CD4-positive, CD25-positive, alpha-beta regulatory T cell (primary cell): ENCODE results near the gene ZNF771. TPM values are rescaled to one million over a fixed set of nuclear protein-coding genes. Genes with fewer than 3 reads are reported as not detected.

Source experiments
- ATAC-seq, 2 donors: fragments of 150-1000 bp; cut with Tn5 transposase; one replicate each; pipeline ENCODE4 v1.10.0; 2021; ENCODE audit warnings: low read depth in 2 of 2, moderate number of reproducible peaks in 2 of 2, moderate library complexity in 1 of 2
- DNase-seq, 3 donors: peaks; one replicate each; pipeline versions ENCODE4 v3.0.0 to v3.0.0-alpha.2; 2012 to 2022; ENCODE audit warnings: mixed read lengths in 1 of 3
- H3K27ac ChIP-seq: one replicate; pipeline ENCODE4 v1.7.0; 2013; ENCODE audit warnings: mild to moderate bottlenecking, low read length; ENCODE audit not compliant: insufficient read depth, poor library complexity, severe bottlenecking
- H3K27me3 ChIP-seq: one replicate; pipeline ENCODE4 v1.7.0; 2013; ENCODE audit warnings: low read length; ENCODE audit not compliant: control insufficient read depth, insufficient read depth
- H3K36me3 ChIP-seq: one replicate; pipeline ENCODE4 v1.7.0; 2013; ENCODE audit warnings: mild to moderate bottlenecking, low read length, moderate library complexity; ENCODE audit not compliant: control insufficient read depth, insufficient read depth
- H3K4me1 ChIP-seq: 2 replicates; pipeline ENCODE4 v1.7.0; 2013; ENCODE audit warnings: mild to moderate bottlenecking, low read length; ENCODE audit not compliant: insufficient read depth, control insufficient read depth, poor library complexity, severe bottlenecking
- H3K4me3 ChIP-seq: one replicate; pipeline ENCODE4 v1.7.0; 2013; ENCODE audit warnings: low read depth, mild to moderate bottlenecking, low read length, moderate library complexity
- H3K9me3 ChIP-seq, 2 experiments: 1 replicate in 1 of 2; 2 replicates in 1 of 2; pipeline ENCODE4 v1.7.0; 2013; ENCODE audit warnings: low read length in 2 of 2, mild to moderate bottlenecking in 1 of 2, moderate library complexity in 1 of 2; ENCODE audit not compliant: control insufficient read depth in 2 of 2
- H3K27ac Mint-ChIP-seq, 3 donors: one replicate each; pipeline ENCODE4 v1.8.0; 2020 to 2022; ENCODE audit warnings: mild to moderate bottlenecking in 3 of 3, mixed read lengths in 3 of 3, moderate library complexity in 2 of 3
- H3K27me3 Mint-ChIP-seq: one replicate; pipeline ENCODE4 v1.8.0; 2022; ENCODE audit warnings: mild to moderate bottlenecking, mixed read lengths
- H3K36me3 Mint-ChIP-seq: one replicate; pipeline ENCODE4 v1.8.0; 2020; ENCODE audit warnings: mixed read lengths
- H3K4me1 Mint-ChIP-seq, 4 donors: one replicate each; pipeline ENCODE4 v1.8.0; 2020 to 2022; ENCODE audit warnings: mixed read lengths in 4 of 4, mild to moderate bottlenecking in 1 of 4
- H3K4me3 Mint-ChIP-seq, 4 donors: one replicate each; pipeline ENCODE4 v1.8.0; 2020 to 2022; ENCODE audit warnings: mild to moderate bottlenecking in 4 of 4, mixed read lengths in 4 of 4, moderate library complexity in 3 of 4
- H3K9me3 Mint-ChIP-seq, 7 donors: one replicate each; pipeline ENCODE4 v1.8.0; 2020 to 2022; ENCODE audit warnings: mixed read lengths in 7 of 7, mild to moderate bottlenecking in 3 of 7, moderate library complexity in 2 of 7
- polyA plus RNA-seq, 4 donors: library from polyadenylated mRNA; unstranded; fragments of 300-500 nt; fragmentation: Illumina TruSeq; gene quantifications; one replicate each; pipeline ENCODE4 v1.2.3, GENCODE V29; 2021
- total RNA-seq: library from RNA; stranded (reverse); gene quantifications from one replicate; pipeline ENCODE4 v1.2.3, GENCODE V29; 2022

Gene ZNF771
- total and polyA plus RNA-seq, 5 donors from 2014 or later, result 1.7 to 3.8 (median 3.1) TPM

DNA sequence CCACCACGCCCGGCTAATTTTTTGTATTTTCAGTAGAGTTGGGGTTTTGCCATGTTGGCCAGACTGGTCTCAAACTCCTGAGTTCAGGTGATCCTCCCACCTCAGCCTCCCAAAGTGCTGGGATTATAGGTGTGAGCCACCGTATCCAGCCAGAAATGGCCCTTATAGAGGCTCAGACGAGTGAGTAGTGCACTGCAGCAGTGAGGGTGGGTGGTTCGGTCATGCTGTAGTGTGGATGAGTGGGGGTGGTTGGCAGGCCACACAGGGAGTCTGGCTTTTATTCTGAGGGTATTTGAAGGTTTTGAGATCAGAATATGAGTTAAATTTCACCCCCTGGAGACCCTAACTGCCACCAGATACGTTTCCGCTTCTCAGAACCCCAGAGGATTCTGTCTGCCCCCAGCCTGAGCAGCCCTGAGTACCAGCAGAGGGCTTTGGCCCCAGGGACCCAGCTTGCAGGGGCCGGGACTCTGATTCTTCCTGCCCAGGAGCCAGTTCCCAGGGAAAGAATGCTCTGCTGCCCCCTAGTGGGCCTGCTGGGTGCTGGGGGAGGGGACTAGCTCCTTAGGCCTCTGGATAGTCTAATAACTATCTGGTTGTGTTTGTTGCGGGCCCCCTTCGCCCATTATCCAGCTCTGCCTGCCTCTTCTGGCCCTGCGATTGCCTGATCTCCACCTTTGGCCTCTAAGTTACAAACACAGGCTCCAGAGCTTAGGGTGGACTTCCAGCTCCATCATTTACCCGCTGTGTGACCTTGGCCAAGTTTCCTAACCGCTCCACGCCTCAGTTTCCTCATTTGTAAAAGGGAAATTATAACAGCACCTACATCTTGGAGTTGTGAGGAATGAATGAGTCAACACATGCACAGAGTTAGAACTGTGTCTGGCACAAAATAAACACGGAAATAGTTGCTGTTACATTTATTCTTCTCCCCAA lies 2.0 kb downstream of the ZNF771 start:
- H3K27ac Mint-ChIP-seq, result peak overlapping the region in 2 of 3 donors; percentile 56 to 59
- peaks cover 5 to 35% (median 21%) of the 10 kb centered on the region in 4 donors for H3K4me1 Mint-ChIP-seq
- peak overlapping the region; percentile 15 for H3K27ac ChIP-seq

DNA sequence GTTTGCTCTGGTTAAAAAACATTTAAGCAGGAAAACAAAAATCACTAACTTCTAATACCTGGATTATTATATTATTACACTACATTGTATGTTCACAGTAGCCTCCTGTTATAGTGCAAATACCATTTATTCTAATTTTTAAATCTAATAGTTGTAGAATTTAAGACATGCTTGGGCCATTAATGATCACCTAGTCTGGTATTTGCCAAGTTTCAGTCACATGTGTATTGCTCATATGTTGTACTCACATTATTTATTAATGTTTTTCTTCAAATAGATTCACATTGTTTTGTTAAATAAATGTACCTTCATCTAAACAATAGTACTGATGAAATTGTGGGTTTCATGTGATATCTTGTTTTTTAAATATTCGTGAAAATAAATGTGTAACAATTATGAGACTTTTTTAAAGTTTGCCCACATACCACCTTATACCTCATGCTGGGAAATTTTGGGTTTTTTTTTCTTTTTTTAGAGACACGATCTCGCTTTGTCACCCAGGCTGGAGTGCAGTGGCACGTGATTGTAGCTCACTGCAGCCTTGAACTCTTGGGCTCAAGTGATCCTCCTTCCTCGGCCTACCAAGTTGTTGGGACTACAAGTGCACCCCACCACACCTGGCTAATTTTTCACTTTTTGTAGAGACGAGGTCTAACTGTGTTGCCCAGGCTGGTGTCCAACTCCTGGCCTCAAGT lies 5.9 kb downstream of the ZNF771 start:
- peaks cover 5% of the 10 kb centered on the region for H3K36me3 Mint-ChIP-seq
- peaks cover 9 to 31% (median 21%) of the 10 kb centered on the region in 4 donors for H3K4me1 Mint-ChIP-seq
- H3K4me1 ChIP-seq, result peaks cover 21% of the 10 kb centered on the region

More for the DNA sequence above, 2.0 kb downstream of the ZNF771 start:
- no peaks in the 10 kb centered on the region for H3K9me3 ChIP-seq
- peaks cover 5% of the 10 kb centered on the region for H3K36me3 ChIP-seq
- Mint-ChIP-seq H3K4me3 (peak overlapping the region; percentile 61 to 99 (median 82)), H3K27me3 (no peaks in the 10 kb centered on the region), H3K9me3 (no peaks in the 10 kb centered on the region), H3K36me3 (peaks cover 5% of the 10 kb centered on the region)
- DNase-seq (peak; percentile 86 to 89 (median 88)), ATAC-seq (peak; percentile 63 to 64)
- no peaks in the 10 kb centered on the region for H3K27me3 ChIP-seq
- H3K4me3 ChIP-seq, result no peak overlapping the region
- peaks cover 22% of the 10 kb centered on the region for H3K4me1 ChIP-seq

DNA sequence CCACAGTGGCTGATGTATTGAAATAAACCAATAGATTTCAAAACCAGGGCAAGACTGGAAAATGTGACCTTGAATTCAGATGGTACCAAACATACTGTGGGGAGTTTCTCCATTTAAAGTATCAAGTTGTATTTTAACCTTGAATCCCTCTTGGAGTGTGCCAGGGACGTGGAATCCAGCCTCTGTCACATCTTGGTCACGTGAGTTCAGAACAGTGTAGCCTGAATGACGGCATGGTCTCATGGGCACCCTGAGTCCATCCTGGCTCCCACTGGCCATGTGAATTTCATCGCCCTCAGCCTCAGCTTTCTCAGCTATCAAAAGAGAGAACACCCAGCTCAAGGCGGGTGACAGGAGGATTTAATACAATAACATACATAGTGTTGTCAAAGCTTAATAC lies 6.8 kb downstream of the ZNF771 start:
- H3K27ac Mint-ChIP-seq, result no peak overlapping the region

More for the DNA sequence above, 5.9 kb downstream of the ZNF771 start:
- DNase-seq (no peak), ATAC-seq (no peak)
- no peak overlapping the region for H3K4me3 Mint-ChIP-seq
- peaks cover 5% of the 10 kb centered on the region for H3K36me3 ChIP-seq
- H3K9me3 ChIP-seq, result no peaks in the 10 kb centered on the region
- no peaks in the 10 kb centered on the region for H3K27me3 Mint-ChIP-seq
- no peak overlapping the region for H3K27ac ChIP-seq
- peak overlapping the region in 2 of 3 donors; percentile 38 to 42 for H3K27ac Mint-ChIP-seq
- no peak overlapping the region for H3K4me3 ChIP-seq
- H3K9me3 Mint-ChIP-seq, result no peaks in the 10 kb centered on the region
- H3K27me3 ChIP-seq, result no peaks in the 10 kb centered on the region

DNA sequence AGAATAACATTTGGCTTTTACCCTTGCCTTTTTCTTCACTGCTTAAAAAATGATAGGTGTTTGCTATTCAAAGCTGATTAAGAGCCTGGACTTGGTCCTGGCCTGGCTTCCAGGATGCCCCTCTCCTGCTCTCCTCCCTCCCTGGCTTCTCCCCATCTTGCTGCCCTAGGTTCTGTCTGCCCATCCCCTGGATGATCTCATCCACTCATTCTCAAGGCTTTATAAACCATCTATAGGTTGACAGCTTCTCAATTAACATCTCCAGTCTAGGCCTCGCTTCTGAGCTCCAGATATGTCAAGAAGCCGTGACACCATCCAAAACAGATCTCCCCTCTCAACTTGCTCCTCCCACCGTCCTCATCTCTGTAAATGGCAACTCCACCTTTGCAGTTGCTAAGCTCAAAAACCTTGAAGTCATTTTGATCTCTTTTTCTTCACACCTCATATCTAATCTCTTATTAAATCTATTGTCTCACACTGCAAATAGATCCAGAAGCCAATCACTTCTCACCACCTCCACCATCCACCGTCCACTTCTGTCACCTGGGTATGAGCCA lies 8.7 kb downstream of the ZNF771 start:
- no peak overlapping the region for H3K4me3 ChIP-seq
- H3K27ac ChIP-seq, result no peak overlapping the region
- peak overlapping the region in 3 of 4 donors; percentile 0 to 83 (median 26) for H3K4me3 Mint-ChIP-seq
- no peaks in the 10 kb centered on the region for H3K27me3 Mint-ChIP-seq
- H3K36me3 ChIP-seq, result peaks cover 5% of the 10 kb centered on the region
- no peaks in the 10 kb centered on the region for H3K9me3 ChIP-seq
- ATAC-seq (no peak), DNase-seq (no peak)
- peak overlapping the region; percentile 24 to 84 (median 60) for H3K27ac Mint-ChIP-seq
- peaks cover 15% of the 10 kb centered on the region for H3K36me3 Mint-ChIP-seq
- no peaks in the 10 kb centered on the region for H3K9me3 Mint-ChIP-seq
- peaks cover 16% of the 10 kb centered on the region for H3K4me1 ChIP-seq
- H3K4me1 Mint-ChIP-seq, result peaks cover 3 to 27% (median 13%) of the 10 kb centered on the region in 4 donors
- no peaks in the 10 kb centered on the region for H3K27me3 ChIP-seq

More for the DNA sequence above, 6.8 kb downstream of the ZNF771 start:
- no peaks in the 10 kb centered on the region for H3K27me3 ChIP-seq
- H3K4me3 ChIP-seq, result no peak overlapping the region
- peaks cover 21% of the 10 kb centered on the region for H3K4me1 ChIP-seq
- H3K4me3 Mint-ChIP-seq, result no peak overlapping the region
- no peak overlapping the region for H3K27ac ChIP-seq
- H3K27me3 Mint-ChIP-seq, result no peaks in the 10 kb centered on the region
- H3K4me1 Mint-ChIP-seq, result peaks cover 6 to 29% (median 16%) of the 10 kb centered on the region in 4 donors
- peaks cover 5% of the 10 kb centered on the region for H3K36me3 ChIP-seq
- no peaks in the 10 kb centered on the region for H3K9me3 ChIP-seq
- no peaks in the 10 kb centered on the region for H3K9me3 Mint-ChIP-seq
- peaks cover 5% of the 10 kb centered on the region for H3K36me3 Mint-ChIP-seq
- ATAC-seq (no peak), DNase-seq (no peak)

DNA sequence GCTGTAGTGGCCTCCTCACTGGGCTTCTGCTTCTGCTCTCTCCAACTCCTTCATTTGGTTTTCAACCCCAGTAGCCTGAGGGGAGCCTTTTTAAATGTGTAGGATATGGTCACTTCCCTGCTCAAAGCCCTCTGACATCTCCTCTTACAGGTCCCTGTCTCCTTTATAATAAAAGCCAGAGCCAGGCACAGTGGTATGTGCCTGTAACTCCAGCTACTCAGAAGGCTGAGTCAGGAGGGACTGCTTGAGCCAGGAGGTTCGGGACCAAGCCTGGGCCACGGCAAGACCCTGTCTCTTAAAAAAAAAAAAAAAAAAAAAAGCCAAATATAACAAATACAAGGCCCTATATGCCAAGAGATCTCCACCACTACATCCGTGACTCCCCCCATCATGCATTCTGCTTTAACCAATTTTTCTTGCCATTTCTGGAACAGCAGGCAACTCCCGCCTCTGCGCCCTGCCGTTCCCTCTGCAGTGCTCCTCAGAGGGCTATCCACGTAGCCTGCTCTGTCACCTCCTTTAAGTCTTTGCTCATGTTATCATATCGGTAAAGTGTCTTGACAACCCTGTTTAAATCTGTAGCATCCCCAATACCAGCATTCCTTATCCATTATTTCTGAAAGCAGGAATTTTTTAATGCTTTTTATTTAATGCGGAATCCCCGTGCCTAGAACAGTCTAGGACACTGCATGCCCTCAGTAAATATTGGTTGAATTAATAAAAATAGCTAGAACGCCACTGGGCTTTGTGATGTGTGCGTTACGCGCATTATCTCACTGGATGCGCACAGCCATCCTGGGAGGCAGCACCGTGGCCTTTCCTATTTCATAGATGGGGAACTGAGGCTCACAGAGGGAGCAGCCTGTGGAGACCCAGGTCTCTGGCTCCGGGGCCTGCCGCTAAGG lies 9.5 kb downstream of the ZNF771 start:
- Histone ChIP-seq H3K9me3 (no peaks in the 10 kb centered on the region), H3K4me3 (peak overlapping the region; percentile 59), H3K4me1 (peaks cover 16% of the 10 kb centered on the region), H3K36me3 (peaks cover under 1% of the 10 kb centered on the region), H3K27me3 (no peaks in the 10 kb centered on the region), H3K27ac (peak overlapping the region; percentile 82)
- Mint-ChIP-seq H3K4me3 (peak overlapping the region; percentile 61 to 83 (median 72)), H3K36me3 (peaks cover 17% of the 10 kb centered on the region), H3K4me1 (peaks cover 3 to 27% (median 12%) of the 10 kb centered on the region in 4 donors), H3K9me3 (no peaks in the 10 kb centered on the region), H3K27ac (peak overlapping the region in 2 of 3 donors; percentile 60 to 84), H3K27me3 (no peaks in the 10 kb centered on the region)
- no peak for DNase-seq
- no peak for ATAC-seq

DNA sequence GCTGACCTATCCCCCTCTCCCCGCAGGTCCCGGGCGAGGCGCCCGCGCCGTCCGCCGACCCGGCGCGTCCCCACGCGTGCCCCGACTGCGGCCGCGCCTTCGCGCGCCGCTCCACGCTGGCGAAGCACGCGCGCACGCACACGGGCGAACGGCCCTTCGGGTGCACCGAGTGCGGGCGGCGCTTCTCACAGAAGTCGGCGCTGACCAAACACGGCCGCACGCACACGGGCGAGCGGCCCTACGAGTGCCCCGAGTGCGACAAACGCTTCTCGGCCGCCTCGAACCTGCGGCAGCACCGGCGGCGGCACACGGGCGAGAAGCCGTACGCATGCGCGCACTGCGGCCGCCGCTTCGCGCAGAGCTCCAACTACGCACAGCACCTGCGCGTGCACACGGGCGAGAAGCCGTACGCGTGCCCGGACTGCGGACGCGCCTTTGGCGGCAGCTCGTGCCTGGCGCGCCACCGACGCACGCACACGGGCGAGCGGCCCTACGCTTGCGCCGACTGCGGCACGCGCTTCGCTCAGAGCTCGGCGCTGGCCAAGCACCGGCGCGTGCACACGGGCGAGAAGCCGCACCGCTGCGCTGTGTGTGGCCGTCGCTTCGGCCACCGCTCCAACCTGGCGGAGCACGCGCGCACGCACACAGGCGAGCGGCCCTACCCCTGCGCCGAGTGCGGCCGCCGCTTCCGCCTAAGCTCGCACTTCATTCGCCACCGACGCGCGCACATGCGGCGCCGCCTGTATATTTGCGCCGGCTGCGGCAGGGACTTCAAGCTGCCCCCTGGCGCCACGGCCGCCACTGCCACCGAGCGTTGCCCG lies 10.3 kb downstream of the ZNF771 start:
- peak; percentile 79 to 97 (median 91) for DNase-seq
- peaks cover 16% of the 10 kb centered on the region for H3K4me1 ChIP-seq
- no peaks in the 10 kb centered on the region for H3K27me3 Mint-ChIP-seq
- H3K4me3 Mint-ChIP-seq, result peak overlapping the region in 3 of 4 donors; percentile 70 to 83 (median 75)
- H3K27ac ChIP-seq, result peak overlapping the region; percentile 82
- peaks cover 3 to 22% (median 10%) of the 10 kb centered on the region in 4 donors for H3K4me1 Mint-ChIP-seq
- peak; percentile 92 for ATAC-seq
- peaks cover 13% of the 10 kb centered on the region for H3K36me3 Mint-ChIP-seq
- no peaks in the 10 kb centered on the region for H3K9me3 ChIP-seq
- H3K27ac Mint-ChIP-seq, result peak overlapping the region in 2 of 3 donors; percentile 5 to 84
- no peaks in the 10 kb centered on the region for H3K27me3 ChIP-seq
- H3K4me3 ChIP-seq, result peak overlapping the region; percentile 59
- no peaks in the 10 kb centered on the region for H3K9me3 Mint-ChIP-seq
- peaks cover 3% of the 10 kb centered on the region for H3K36me3 ChIP-seq
